NCI-H2081 treated with DMSO at 0.1 percent for 48 hours (cell line): ENCODE data around the gene KIAA0930.
"Not testable (repeated sequence)": the region's sequence is repeated elsewhere in the genome, so short reads cannot be mapped to it uniquely, and the experiment has no call there.

Experiments
- DNase-seq: peaks from one replicate; lab custom pipeline; 2025; lab: John Stamatoyannopoulos, UW

The KIAA0930 gene

GRCh38 chr22:45200860-45201511 is 39.7 kb downstream of the KIAA0930 start:
- DNase-seq, result no peak

- DNase-seq, result no peak
These were observed 40.5 kb downstream of the KIAA0930 start for GRCh38 chr22:45200230-45200629.

- no peak for DNase-seq
These were observed 41.0 kb downstream of the KIAA0930 start for GRCh38 chr22:45199723-45200122.

- DNase-seq, result no peak
These were observed 42.3 kb downstream of the KIAA0930 start for GRCh38 chr22:45198463-45198795.

- no peak for DNase-seq
These were observed 42.9 kb downstream of the KIAA0930 start for GRCh38 chr22:45197606-45198462.

DNA sequence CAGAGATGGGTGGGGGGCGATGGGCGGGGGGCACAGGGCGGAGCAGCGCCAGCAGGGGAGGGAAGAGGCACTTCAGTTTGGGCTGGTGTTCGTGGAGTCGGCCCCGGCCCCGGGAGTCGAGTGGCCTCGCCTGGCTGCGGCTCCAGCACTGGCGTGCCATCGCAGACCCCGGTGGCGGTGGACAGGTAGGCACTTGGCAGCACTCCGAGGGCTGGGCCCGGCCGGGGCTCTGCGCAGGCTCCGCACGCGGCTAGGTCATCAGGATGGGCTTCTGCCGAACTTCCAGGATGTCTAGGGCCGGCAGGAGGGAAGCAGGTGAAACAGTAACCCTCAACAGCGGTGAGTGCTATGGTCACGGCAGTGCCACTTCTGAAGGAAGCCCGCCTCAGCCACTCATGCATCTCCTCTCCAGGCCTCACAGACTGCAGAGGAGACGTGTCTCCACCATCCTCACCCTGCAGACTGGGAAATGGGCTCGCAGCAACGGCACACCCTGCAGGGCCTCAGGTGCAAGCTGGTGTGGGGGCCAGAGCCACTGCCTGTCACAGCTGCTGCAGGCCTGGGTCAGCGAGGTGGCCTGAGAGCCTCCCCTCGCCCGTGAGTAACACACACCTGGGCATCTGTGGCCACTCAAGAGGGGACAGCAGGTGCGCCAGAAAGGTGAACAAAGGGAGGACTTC is 43.6 kb downstream of the KIAA0930 start:
- no peak for DNase-seq

GRCh38 chr22:45196308-45196707 is 44.4 kb downstream of the KIAA0930 start:
- DNase-seq, result no peak

GRCh38 chr22:45195616-45196015 is 45.1 kb downstream of the KIAA0930 start:
- DNase-seq, result no peak

GRCh38 chr22:45194686-45195085 is 46.0 kb downstream of the KIAA0930 start:
- DNase-seq, result no peak

- no peak for DNase-seq
These were observed 48.0 kb downstream of the KIAA0930 start for GRCh38 chr22:45192701-45193187.

DNA sequence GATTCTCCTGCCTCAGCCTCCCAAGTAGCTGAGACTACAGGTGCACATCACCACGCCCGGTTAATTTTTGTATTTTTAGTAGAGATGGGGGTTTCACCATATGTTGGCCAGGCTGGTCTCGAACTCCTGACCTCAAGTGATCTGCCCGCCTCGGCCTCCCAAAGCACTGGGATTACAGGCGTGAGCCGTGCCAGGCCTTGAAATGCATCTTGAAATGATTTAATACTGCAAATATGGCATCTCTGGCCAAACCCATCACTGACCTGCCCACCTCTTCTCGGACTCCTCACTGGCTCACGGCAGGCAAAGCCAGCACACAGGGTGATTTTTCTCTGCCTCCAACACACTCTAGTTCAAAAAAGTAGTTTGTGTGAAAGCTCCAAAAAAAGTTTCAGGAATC is 48.9 kb downstream of the KIAA0930 start:
- DNase-seq, result not testable (repeated sequence)

DNA sequence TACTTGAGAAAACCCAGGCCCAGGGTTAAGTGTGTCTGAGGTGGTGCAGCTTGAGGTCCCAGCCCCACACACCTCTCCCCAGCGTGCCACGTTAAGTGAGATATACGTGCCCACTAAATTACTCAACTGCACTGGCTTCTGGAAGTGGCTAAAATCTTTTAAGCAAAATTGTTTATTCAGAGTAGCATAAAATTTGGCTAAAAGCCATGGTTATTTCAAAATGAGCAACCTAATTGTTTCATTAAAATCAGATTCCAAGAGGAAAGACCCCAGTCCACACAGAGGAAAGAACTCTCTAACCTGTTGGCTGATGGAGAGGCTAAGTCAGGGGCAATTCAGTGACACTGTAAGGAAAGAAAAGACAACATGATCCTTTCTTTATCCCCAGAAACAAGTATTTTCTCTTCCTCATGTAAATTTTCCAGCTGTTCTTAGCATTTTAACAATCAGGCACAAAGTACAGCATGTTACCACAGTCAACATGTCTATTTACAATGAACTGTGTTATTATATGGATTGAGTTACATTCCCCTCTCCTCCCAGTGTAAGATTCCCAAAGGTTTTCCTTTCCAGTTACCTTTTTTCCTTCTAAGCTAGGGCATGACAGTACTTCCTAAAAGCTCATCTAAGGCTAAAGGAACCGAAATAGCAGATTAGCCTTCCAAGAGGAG is 50.4 kb downstream of the KIAA0930 start:
- DNase-seq, result no peak

GRCh38 chr22:45188779-45189178 is 51.9 kb downstream of the KIAA0930 start:
- DNase-seq, result no peak

GRCh38 chr22:45187891-45188290 is 52.8 kb downstream of the KIAA0930 start:
- no peak for DNase-seq

GRCh38 chr22:45185718-45186514 is 54.8 kb downstream of the KIAA0930 start:
- DNase-seq, result no peak

- no peak for DNase-seq
These were observed 56.7 kb downstream of the KIAA0930 start for GRCh38 chr22:45183974-45184373.

- no peak for DNase-seq
These were observed 58.9 kb downstream of the KIAA0930 start for GRCh38 chr22:45181766-45182165.

GRCh38 chr22:45181240-45181639 is 59.5 kb downstream of the KIAA0930 start:
- DNase-seq, result no peak

DNA sequence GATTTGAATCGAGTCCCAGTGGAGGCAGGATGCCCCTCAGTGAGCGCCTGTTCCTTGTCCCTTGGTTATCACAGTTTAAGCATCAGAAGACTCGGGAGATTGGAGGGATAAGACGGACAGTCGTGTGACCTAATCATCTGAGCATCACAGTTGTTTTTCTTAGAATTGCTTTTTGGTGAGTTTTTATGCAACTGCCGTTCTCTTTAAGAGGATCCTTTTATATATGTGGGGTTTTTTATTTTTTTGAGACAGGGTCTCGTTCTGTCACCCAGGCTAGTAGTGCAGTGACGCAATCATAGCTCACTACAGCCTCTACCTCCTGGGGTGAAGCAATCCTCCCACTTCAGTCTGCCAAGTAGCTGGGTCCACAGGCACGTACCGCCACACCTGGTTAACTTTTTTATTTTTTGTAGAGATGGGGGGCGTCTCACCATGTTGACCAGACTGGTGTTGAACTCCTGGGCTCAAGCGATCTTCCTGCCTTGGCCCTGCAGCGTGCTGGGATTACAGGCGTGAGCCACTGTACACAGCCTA is 60.5 kb downstream of the KIAA0930 start:
- no peak for DNase-seq

GRCh38 chr22:45179276-45180049 is 61.2 kb downstream of the KIAA0930 start:
- DNase-seq, result no peak
